ENCODE measurements around the gene PUDP.
A peak's percentile ranks its signal among the peaks of the same experiment; 100 is the strongest.

Gene PUDP

GRCh38 chrX:7133050-7133440 lies 14.9 kb downstream of the PUDP start:
- Histone ChIP-seq H3K27ac (ENCODE audit: low read depth in 2 of 2, low read length in 2 of 2) (peak overlapping the region; percentile 74 to 83), H3K9ac (ENCODE audit: low read depth in 1 of 2, low read length in 2 of 2) (no peak overlapping the region), H3K9me3 (ENCODE audit: control insufficient read depth in 2 of 2, low read length in 2 of 2) (no peaks in the 10 kb centered on the region), H3K27me3 (ENCODE audit: control insufficient read depth in 2 of 2, insufficient read depth in 2 of 2, low read length in 2 of 2) (no peaks in the 10 kb centered on the region), H3K36me3 (ENCODE audit: control insufficient read depth in 2 of 2, insufficient read depth in 2 of 2, low read length in 2 of 2) (no peaks in the 10 kb centered on the region), H3K4me3 (ENCODE audit: low read length in 2 of 2) (no peak overlapping the region), H3K4me1 (ENCODE audit: control insufficient read depth in 2 of 2, insufficient read depth in 2 of 2, low read length in 2 of 2) (peaks cover 30 to 33% of the 10 kb centered on the region in 2 donors)

GRCh38 chrX:7132335-7133049 lies 15.5 kb downstream of the PUDP start:
- peak overlapping the region in 1 of 2 donors; percentile 23 for H3K4me3 ChIP-seq (ENCODE audit: low read length in 2 of 2)
- no peaks in the 10 kb centered on the region for H3K9me3 ChIP-seq (ENCODE audit: control insufficient read depth in 2 of 2, low read length in 2 of 2)
- no peak overlapping the region for H3K9ac ChIP-seq (ENCODE audit: low read depth in 1 of 2, low read length in 2 of 2)
- peaks cover 30 to 34% of the 10 kb centered on the region in 2 donors for H3K4me1 ChIP-seq (ENCODE audit: control insufficient read depth in 2 of 2, insufficient read depth in 2 of 2, low read length in 2 of 2)
- no peaks in the 10 kb centered on the region for H3K36me3 ChIP-seq (ENCODE audit: control insufficient read depth in 2 of 2, insufficient read depth in 2 of 2, low read length in 2 of 2)
- no peaks in the 10 kb centered on the region for H3K27me3 ChIP-seq (ENCODE audit: control insufficient read depth in 2 of 2, insufficient read depth in 2 of 2, low read length in 2 of 2)
- peak overlapping the region; percentile 76 to 83 for H3K27ac ChIP-seq (ENCODE audit: low read depth in 2 of 2, low read length in 2 of 2)

GRCh38 chrX:7131621-7132020 lies 16.3 kb downstream of the PUDP start:
- Histone ChIP-seq H3K27me3 (ENCODE audit: control insufficient read depth in 2 of 2, insufficient read depth in 2 of 2, low read length in 2 of 2) (no peaks in the 10 kb centered on the region), H3K27ac (ENCODE audit: low read depth in 2 of 2, low read length in 2 of 2) (peak overlapping the region; percentile 76 to 83), H3K4me3 (ENCODE audit: low read length in 2 of 2) (peak overlapping the region in 1 of 2 donors; percentile 23), H3K4me1 (ENCODE audit: control insufficient read depth in 2 of 2, insufficient read depth in 2 of 2, low read length in 2 of 2) (peaks cover 30 to 36% of the 10 kb centered on the region in 2 donors), H3K36me3 (ENCODE audit: control insufficient read depth in 2 of 2, insufficient read depth in 2 of 2, low read length in 2 of 2) (no peaks in the 10 kb centered on the region), H3K9me3 (ENCODE audit: control insufficient read depth in 2 of 2, low read length in 2 of 2) (no peaks in the 10 kb centered on the region), H3K9ac (ENCODE audit: low read depth in 1 of 2, low read length in 2 of 2) (no peak overlapping the region)

GRCh38 chrX:7127056-7127455 lies 20.9 kb downstream of the PUDP start:
- H3K4me1 ChIP-seq (ENCODE audit: control insufficient read depth in 2 of 2, insufficient read depth in 2 of 2, low read length in 2 of 2): peaks cover 15 to 21% of the 10 kb centered on the region in 2 donors
- H3K27ac ChIP-seq (ENCODE audit: low read depth in 2 of 2, low read length in 2 of 2): no peak overlapping the region
- H3K27me3 ChIP-seq (ENCODE audit: control insufficient read depth in 2 of 2, insufficient read depth in 2 of 2, low read length in 2 of 2): no peaks in the 10 kb centered on the region
- H3K9ac ChIP-seq (ENCODE audit: low read depth in 1 of 2, low read length in 2 of 2): no peak overlapping the region
- no peak overlapping the region for H3K4me3 ChIP-seq (ENCODE audit: low read length in 2 of 2)
- H3K9me3 ChIP-seq (ENCODE audit: control insufficient read depth in 2 of 2, low read length in 2 of 2): no peaks in the 10 kb centered on the region
- H3K36me3 ChIP-seq (ENCODE audit: control insufficient read depth in 2 of 2, insufficient read depth in 2 of 2, low read length in 2 of 2): no peaks in the 10 kb centered on the region

GRCh38 chrX:7120878-7121219 lies 27.1 kb downstream of the PUDP start:
- Histone ChIP-seq H3K9ac (ENCODE audit: low read depth in 1 of 2, low read length in 2 of 2) (peak overlapping the region in 1 of 2 donors; percentile 2), H3K27ac (ENCODE audit: low read depth in 2 of 2, low read length in 2 of 2) (peak overlapping the region; percentile 57 to 71), H3K27me3 (ENCODE audit: control insufficient read depth in 2 of 2, insufficient read depth in 2 of 2, low read length in 2 of 2) (no peaks in the 10 kb centered on the region), H3K36me3 (ENCODE audit: control insufficient read depth in 2 of 2, insufficient read depth in 2 of 2, low read length in 2 of 2) (no peaks in the 10 kb centered on the region), H3K9me3 (ENCODE audit: control insufficient read depth in 2 of 2, low read length in 2 of 2) (no peaks in the 10 kb centered on the region), H3K4me1 (ENCODE audit: control insufficient read depth in 2 of 2, insufficient read depth in 2 of 2, low read length in 2 of 2) (peaks cover 14 to 19% of the 10 kb centered on the region in 2 donors), H3K4me3 (ENCODE audit: low read length in 2 of 2) (peak overlapping the region; percentile 3 to 26)

- Histone ChIP-seq H3K27ac (ENCODE audit: low read depth in 2 of 2, low read length in 2 of 2) (peak overlapping the region; percentile 57 to 71), H3K36me3 (ENCODE audit: control insufficient read depth in 2 of 2, insufficient read depth in 2 of 2, low read length in 2 of 2) (no peaks in the 10 kb centered on the region), H3K9ac (ENCODE audit: low read depth in 1 of 2, low read length in 2 of 2) (peak overlapping the region in 1 of 2 donors; percentile 32), H3K27me3 (ENCODE audit: control insufficient read depth in 2 of 2, insufficient read depth in 2 of 2, low read length in 2 of 2) (no peaks in the 10 kb centered on the region), H3K4me3 (ENCODE audit: low read length in 2 of 2) (peak overlapping the region; percentile 3 to 26), H3K4me1 (ENCODE audit: control insufficient read depth in 2 of 2, insufficient read depth in 2 of 2, low read length in 2 of 2) (peaks cover 14 to 19% of the 10 kb centered on the region in 2 donors), H3K9me3 (ENCODE audit: control insufficient read depth in 2 of 2, low read length in 2 of 2) (no peaks in the 10 kb centered on the region)
These were observed 27.7 kb downstream of the PUDP start for GRCh38 chrX:7119950-7120877.

GRCh38 chrX:7117587-7117986 lies 30.4 kb downstream of the PUDP start:
- no peak overlapping the region for H3K27ac ChIP-seq (ENCODE audit: low read depth in 2 of 2, low read length in 2 of 2)
- peaks cover 0 to 2% of the 10 kb centered on the region in 2 donors for H3K36me3 ChIP-seq (ENCODE audit: control insufficient read depth in 2 of 2, insufficient read depth in 2 of 2, low read length in 2 of 2)
- peaks cover 14 to 19% of the 10 kb centered on the region in 2 donors for H3K4me1 ChIP-seq (ENCODE audit: control insufficient read depth in 2 of 2, insufficient read depth in 2 of 2, low read length in 2 of 2)
- no peak overlapping the region for H3K4me3 ChIP-seq (ENCODE audit: low read length in 2 of 2)
- no peaks in the 10 kb centered on the region for H3K27me3 ChIP-seq (ENCODE audit: control insufficient read depth in 2 of 2, insufficient read depth in 2 of 2, low read length in 2 of 2)
- no peaks in the 10 kb centered on the region for H3K9me3 ChIP-seq (ENCODE audit: control insufficient read depth in 2 of 2, low read length in 2 of 2)
- no peak overlapping the region for H3K9ac ChIP-seq (ENCODE audit: low read depth in 1 of 2, low read length in 2 of 2)

GRCh38 chrX:7116081-7116480 lies 31.9 kb downstream of the PUDP start:
- no peaks in the 10 kb centered on the region for H3K9me3 ChIP-seq (ENCODE audit: control insufficient read depth in 2 of 2, low read length in 2 of 2)
- H3K36me3 ChIP-seq (ENCODE audit: control insufficient read depth in 2 of 2, insufficient read depth in 2 of 2, low read length in 2 of 2): peaks cover 0 to 2% of the 10 kb centered on the region in 2 donors
- no peak overlapping the region for H3K4me3 ChIP-seq (ENCODE audit: low read length in 2 of 2)
- H3K27ac ChIP-seq (ENCODE audit: low read depth in 2 of 2, low read length in 2 of 2): no peak overlapping the region
- H3K4me1 ChIP-seq (ENCODE audit: control insufficient read depth in 2 of 2, insufficient read depth in 2 of 2, low read length in 2 of 2): peaks cover 11 to 12% of the 10 kb centered on the region in 2 donors
- H3K9ac ChIP-seq (ENCODE audit: low read depth in 1 of 2, low read length in 2 of 2): no peak overlapping the region
- H3K27me3 ChIP-seq (ENCODE audit: control insufficient read depth in 2 of 2, insufficient read depth in 2 of 2, low read length in 2 of 2): no peaks in the 10 kb centered on the region

- no peak overlapping the region for H3K9ac ChIP-seq (ENCODE audit: low read depth in 1 of 2, low read length in 2 of 2)
- H3K27ac ChIP-seq (ENCODE audit: low read depth in 2 of 2, low read length in 2 of 2): no peak overlapping the region
- no peak overlapping the region for H3K4me3 ChIP-seq (ENCODE audit: low read length in 2 of 2)
- peaks cover 0 to 2% of the 10 kb centered on the region in 2 donors for H3K36me3 ChIP-seq (ENCODE audit: control insufficient read depth in 2 of 2, insufficient read depth in 2 of 2, low read length in 2 of 2)
- H3K27me3 ChIP-seq (ENCODE audit: control insufficient read depth in 2 of 2, insufficient read depth in 2 of 2, low read length in 2 of 2): no peaks in the 10 kb centered on the region
- H3K4me1 ChIP-seq (ENCODE audit: control insufficient read depth in 2 of 2, insufficient read depth in 2 of 2, low read length in 2 of 2): peaks cover 9 to 13% of the 10 kb centered on the region in 2 donors
- H3K9me3 ChIP-seq (ENCODE audit: control insufficient read depth in 2 of 2, low read length in 2 of 2): no peaks in the 10 kb centered on the region
These were observed 32.4 kb downstream of the PUDP start for GRCh38 chrX:7115557-7115956.

- Histone ChIP-seq H3K4me3 (ENCODE audit: low read length in 2 of 2) (no peak overlapping the region), H3K27me3 (ENCODE audit: control insufficient read depth in 2 of 2, insufficient read depth in 2 of 2, low read length in 2 of 2) (no peaks in the 10 kb centered on the region), H3K9me3 (ENCODE audit: control insufficient read depth in 2 of 2, low read length in 2 of 2) (no peaks in the 10 kb centered on the region), H3K9ac (ENCODE audit: low read depth in 1 of 2, low read length in 2 of 2) (no peak overlapping the region), H3K27ac (ENCODE audit: low read depth in 2 of 2, low read length in 2 of 2) (no peak overlapping the region), H3K4me1 (ENCODE audit: control insufficient read depth in 2 of 2, insufficient read depth in 2 of 2, low read length in 2 of 2) (peaks cover 0 to 16% of the 10 kb centered on the region in 2 donors), H3K36me3 (ENCODE audit: control insufficient read depth in 2 of 2, insufficient read depth in 2 of 2, low read length in 2 of 2) (peaks cover 2% of the 10 kb centered on the region in 2 donors)
These were observed 35.9 kb downstream of the PUDP start for GRCh38 chrX:7112071-7112470.
